ENCODE data around the gene XPO5.

DNA sequence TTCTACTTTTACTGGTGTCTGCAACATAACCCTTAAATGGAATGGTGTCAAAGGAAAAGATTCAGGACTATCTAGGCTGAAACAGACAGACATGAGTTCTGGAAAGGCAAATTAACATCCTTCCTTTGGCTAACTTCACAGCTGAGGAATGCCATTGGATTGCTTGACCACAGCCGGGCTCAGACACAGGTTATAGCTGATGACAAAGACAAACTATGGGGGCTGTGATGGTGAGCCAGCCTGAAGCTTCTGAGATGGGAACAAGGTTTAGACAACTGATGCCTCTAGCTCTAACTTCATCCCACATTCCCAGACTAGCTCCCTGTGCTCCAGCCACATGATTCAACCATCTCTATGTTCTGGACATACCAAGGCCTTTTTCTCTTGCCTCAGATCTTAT, 43.6 kb downstream of the XPO5 start:
- no peak for TF ChIP-seq CTCF (IDR thresholded peaks at IDR 0.05; ENCODE audit: borderline replicate concordance, extremely low read depth, low read length, poor library complexity, severe bottlenecking)
- TF ChIP-seq EZH2 (IDR thresholded peaks at IDR 0.05; ENCODE audit: borderline replicate concordance, low read depth, low read length, severe bottlenecking): no peak
